ENCODE results near the gene ADGRE1. TPM values are rescaled to one million over a fixed set of nuclear protein-coding genes. Genes with fewer than 3 reads are reported as not detected.

Gene ADGRE1
- total RNA-seq, 2 donors from 2014 or later, result not detected

GRCh38 chr19:6877766-6878165 lies 9.6 kb upstream of the ADGRE1 start:
- Histone ChIP-seq H3K27me3 (ENCODE audit: control insufficient read depth, insufficient read depth, low read length, poor library complexity, severe bottlenecking) (no peaks in the 10 kb centered on the region), H3K27ac (ENCODE audit: low read depth, low read length) (no peak overlapping the region), H3K4me1 (ENCODE audit: control insufficient read depth, insufficient read depth, low read length) (no peaks in the 10 kb centered on the region), H3K9ac (ENCODE audit: extremely low read depth, low read length, poor library complexity, severe bottlenecking) (no peak overlapping the region), H3K9me3 (ENCODE audit: control insufficient read depth, low read length) (peaks cover 71% of the 10 kb centered on the region), H3K4me3 (ENCODE audit: low read length) (no peak overlapping the region), H3K36me3 (ENCODE audit: control insufficient read depth, insufficient read depth, low read length) (no peaks in the 10 kb centered on the region)
- Mint-ChIP-seq H3K36me3 (ENCODE audit: low read depth) (peaks cover 2% of the 10 kb centered on the region), H3K9me3 (peaks cover 89% of the 10 kb centered on the region), H3K27me3 (ENCODE audit: insufficient read depth) (no peaks in the 10 kb centered on the region), H3K4me1 (no peaks in the 10 kb centered on the region), H3K4me3 (no peak overlapping the region), H3K27ac (no peak overlapping the region)
- TF ChIP-seq, protein P1, sequence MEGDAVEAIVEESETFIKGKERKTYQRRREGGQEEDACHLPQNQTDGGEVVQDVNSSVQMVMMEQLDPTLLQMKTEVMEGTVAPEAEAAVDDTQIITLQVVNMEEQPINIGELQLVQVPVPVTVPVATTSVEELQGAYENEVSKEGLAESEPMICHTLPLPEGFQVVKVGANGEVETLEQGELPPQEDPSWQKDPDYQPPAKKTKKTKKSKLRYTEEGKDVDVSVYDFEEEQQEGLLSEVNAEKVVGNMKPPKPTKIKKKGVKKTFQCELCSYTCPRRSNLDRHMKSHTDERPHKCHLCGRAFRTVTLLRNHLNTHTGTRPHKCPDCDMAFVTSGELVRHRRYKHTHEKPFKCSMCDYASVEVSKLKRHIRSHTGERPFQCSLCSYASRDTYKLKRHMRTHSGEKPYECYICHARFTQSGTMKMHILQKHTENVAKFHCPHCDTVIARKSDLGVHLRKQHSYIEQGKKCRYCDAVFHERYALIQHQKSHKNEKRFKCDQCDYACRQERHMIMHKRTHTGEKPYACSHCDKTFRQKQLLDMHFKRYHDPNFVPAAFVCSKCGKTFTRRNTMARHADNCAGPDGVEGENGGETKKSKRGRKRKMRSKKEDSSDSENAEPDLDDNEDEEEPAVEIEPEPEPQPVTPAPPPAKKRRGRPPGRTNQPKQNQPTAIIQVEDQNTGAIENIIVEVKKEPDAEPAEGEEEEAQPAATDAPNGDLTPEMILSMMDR (conservative IDR thresholded peaks at IDR 0.05), result no peak
- DNase-seq, result no peak
- 63 to 83% methylated on average over 4 of the region's 4 CpGs for WGBS, 2 experiments (ENCODE audit: insufficient coverage in 1 of 2, insufficient read length in 1 of 2)

DNA sequence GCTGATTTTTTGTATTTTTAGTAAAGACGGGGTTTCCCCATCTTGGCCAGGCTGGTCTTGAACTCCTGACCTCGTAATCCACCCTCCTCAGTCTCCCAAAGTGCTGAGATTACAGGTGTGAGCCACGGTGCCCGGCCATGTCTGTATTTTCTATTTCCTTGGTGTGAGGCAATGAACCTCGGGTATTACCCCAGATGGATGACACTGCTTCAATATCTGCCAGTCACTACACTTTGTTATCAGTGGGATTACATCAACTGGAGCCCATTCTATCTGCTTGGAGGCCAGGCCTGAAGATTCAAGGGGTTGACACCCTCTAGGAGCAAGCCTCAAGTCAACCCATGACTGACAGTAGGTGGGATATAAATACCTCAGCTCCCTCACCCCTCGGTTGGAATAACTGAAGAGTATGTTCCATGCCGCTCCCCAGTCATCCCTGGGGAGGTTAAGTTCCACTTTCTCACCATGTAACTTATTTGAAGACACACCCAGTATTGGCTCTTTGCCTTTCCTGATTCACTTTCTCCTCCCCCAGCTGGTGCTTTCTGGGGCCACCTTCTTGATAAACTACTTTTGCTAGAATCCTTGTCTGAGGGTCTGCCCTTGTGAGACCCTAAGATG lies 992 bp upstream of the ADGRE1 start:
- H3K4me3 ChIP-seq (ENCODE audit: low read length), result no peak overlapping the region
- Mint-ChIP-seq H3K36me3 (ENCODE audit: low read depth) (peaks cover 3% of the 10 kb centered on the region), H3K27ac (no peak overlapping the region), H3K4me3 (no peak overlapping the region), H3K9me3 (peaks cover 75% of the 10 kb centered on the region), H3K4me1 (no peaks in the 10 kb centered on the region), H3K27me3 (ENCODE audit: insufficient read depth) (no peaks in the 10 kb centered on the region)
- TF ChIP-seq, protein P1 (conservative IDR thresholded peaks at IDR 0.05), result no peak
- H3K36me3 ChIP-seq (ENCODE audit: control insufficient read depth, insufficient read depth, low read length), result no peaks in the 10 kb centered on the region
- H3K9me3 ChIP-seq (ENCODE audit: control insufficient read depth, low read length), result peaks cover 65% of the 10 kb centered on the region
- WGBS, 2 experiments (ENCODE audit: insufficient coverage in 1 of 2, insufficient read length in 1 of 2), result 69 to 71% methylated on average over 6 to 7 of the region's 7 CpGs
- H3K9ac ChIP-seq (ENCODE audit: extremely low read depth, low read length, poor library complexity, severe bottlenecking), result no peak overlapping the region
- H3K27ac ChIP-seq (ENCODE audit: low read depth, low read length), result no peak overlapping the region
- H3K27me3 ChIP-seq (ENCODE audit: control insufficient read depth, insufficient read depth, low read length, poor library complexity, severe bottlenecking), result no peaks in the 10 kb centered on the region
- H3K4me1 ChIP-seq (ENCODE audit: control insufficient read depth, insufficient read depth, low read length), result no peaks in the 10 kb centered on the region
- DNase-seq, result no peak

GRCh38 chr19:6888967-6889366 lies 1.6 kb downstream of the ADGRE1 start:
- no peaks in the 10 kb centered on the region for H3K36me3 ChIP-seq (ENCODE audit: control insufficient read depth, insufficient read depth, low read length)
- Mint-ChIP-seq H3K36me3 (ENCODE audit: low read depth) (peaks cover 3% of the 10 kb centered on the region), H3K9me3 (peaks cover 82% of the 10 kb centered on the region), H3K4me1 (no peaks in the 10 kb centered on the region), H3K4me3 (no peak overlapping the region), H3K27me3 (ENCODE audit: insufficient read depth) (peaks cover 3% of the 10 kb centered on the region), H3K27ac (no peak overlapping the region)
- no peak overlapping the region for H3K9ac ChIP-seq (ENCODE audit: extremely low read depth, low read length, poor library complexity, severe bottlenecking)
- no peak overlapping the region for H3K4me3 ChIP-seq (ENCODE audit: low read length)
- TF ChIP-seq, protein P1 (conservative IDR thresholded peaks at IDR 0.05), result no peak
- no peaks in the 10 kb centered on the region for H3K4me1 ChIP-seq (ENCODE audit: control insufficient read depth, insufficient read depth, low read length)
- no peak overlapping the region for H3K27ac ChIP-seq (ENCODE audit: low read depth, low read length)
- H3K27me3 ChIP-seq (ENCODE audit: control insufficient read depth, insufficient read depth, low read length, poor library complexity, severe bottlenecking), result no peaks in the 10 kb centered on the region
- peaks cover 68% of the 10 kb centered on the region for H3K9me3 ChIP-seq (ENCODE audit: control insufficient read depth, low read length)
- 84 to 87% methylated on average over 2 of the region's 2 CpGs for WGBS, 2 experiments (ENCODE audit: insufficient coverage in 1 of 2, insufficient read length in 1 of 2)
- no peak for DNase-seq
